ENCODE measurements around the gene HOXB8.

GRCh38 chr17:48563867-48564187 lies 51.3 kb downstream of the HOXB8 start:
- TF ChIP-seq CTCF (IDR thresholded peaks at IDR 0.05; ENCODE audit: low read length) (no peak), EZH2 (optimal IDR thresholded peaks at IDR 0.05; ENCODE audit: low read depth, low read length) (no peak), EZH2phosphoT487 (IDR thresholded peaks at IDR 0.05; ENCODE audit: low read length) (no peak)
